ENCODE data around the gene OSBPL8.
"Not testable (repeated sequence)": the region's sequence is repeated elsewhere in the genome, so short reads cannot be mapped to it uniquely, and the experiment has no call there.

Gene OSBPL8

GRCh38 chr12:76409074-76409473 lies 150.5 kb downstream of the OSBPL8 start:
- no peak for DNase-seq

- DNase-seq, result no peak
Observed at GRCh38 chr12:76407710-76408109, 151.9 kb downstream of the OSBPL8 start.

- DNase-seq, result no peak
Observed at GRCh38 chr12:76402259-76402658, 157.3 kb downstream of the OSBPL8 start.

- no peak for DNase-seq
Observed at GRCh38 chr12:76400136-76400535, 159.4 kb downstream of the OSBPL8 start.

- no peak for DNase-seq
Observed at GRCh38 chr12:76399040-76399439, 160.5 kb downstream of the OSBPL8 start.

GRCh38 chr12:76398106-76398505 lies 161.5 kb downstream of the OSBPL8 start:
- no peak for DNase-seq

- no peak for DNase-seq
Observed at GRCh38 chr12:76391461-76391860, 168.1 kb downstream of the OSBPL8 start.

GRCh38 chr12:76387614-76388013 lies 172.0 kb downstream of the OSBPL8 start:
- DNase-seq, result no peak

GRCh38 chr12:76384560-76384959 lies 175.0 kb downstream of the OSBPL8 start:
- DNase-seq, result no peak

- DNase-seq, result no peak
Observed at GRCh38 chr12:76383988-76384387, 175.6 kb downstream of the OSBPL8 start.

- DNase-seq, result no peak
Observed at GRCh38 chr12:76379261-76379660, 180.3 kb downstream of the OSBPL8 start.

GRCh38 chr12:76376876-76377275 lies 182.7 kb downstream of the OSBPL8 start:
- not testable (repeated sequence) for DNase-seq

- peak; percentile 10 for DNase-seq
Observed at GRCh38 chr12:76375939-76376338, 183.6 kb downstream of the OSBPL8 start.

- DNase-seq, result peak; percentile 14
Observed at GRCh38 chr12:76375470-76375869, 184.1 kb downstream of the OSBPL8 start.

- DNase-seq, result peak; percentile 52
Observed at GRCh38 chr12:76374386-76375020, 185.1 kb downstream of the OSBPL8 start.

- DNase-seq, result no peak
Observed at GRCh38 chr12:76368230-76368629, 191.3 kb downstream of the OSBPL8 start.

- DNase-seq, result no peak
Observed at GRCh38 chr12:76366163-76366562, 193.4 kb downstream of the OSBPL8 start.

GRCh38 chr12:76364131-76364530 lies 195.4 kb downstream of the OSBPL8 start:
- DNase-seq, result not testable (repeated sequence)

- DNase-seq, result no peak
Observed at GRCh38 chr12:76360316-76360715, 199.3 kb downstream of the OSBPL8 start.

GRCh38 chr12:76356071-76356470 lies 203.5 kb downstream of the OSBPL8 start:
- DNase-seq, result no peak

GRCh38 chr12:76348079-76348901 lies 211.3 kb downstream of the OSBPL8 start, which contains the start of gene BBS10:
TSS of gene BBS10 (minus strand) at chr12:76348415. CDS start at chr12:76348358, 57 bp downstream.
- DNase-seq, result peak; percentile 77

- peak; percentile 74 for DNase-seq
Observed at GRCh38 chr12:76346798-76347420, 212.7 kb downstream of the OSBPL8 start.

GRCh38 chr12:76346236-76346635 lies 213.3 kb downstream of the OSBPL8 start:
- no peak for DNase-seq

- DNase-seq, result no peak
Observed at GRCh38 chr12:76345569-76345968, 214.0 kb downstream of the OSBPL8 start.

Measured in kidney glomerular epithelial cell (primary cell).